Thoracic aorta (tissue), 2 donors: ENCODE data around the gene SLC5A6. TPM values are rescaled to one million over a fixed set of nuclear protein-coding genes. Genes with fewer than 3 reads are reported as not detected.

Experiments
- ATAC-seq: fragments of 150-250 bp; one replicate; pipeline ENCODE4 v1.8.0; 2017; ENCODE audit warnings: low read depth; ENCODE audit not compliant: insufficient number of reproducible peaks, low FRiP score
- DNase-seq: peaks from one replicate; pipeline ENCODE4 v3.0.0-alpha.2; 2020; ENCODE audit warnings: low spot score
- H3K27ac ChIP-seq, 2 donors: fragments of 200-600 bp; sonication (generic); 1 replicate in 1 of 2; 2 replicates in 1 of 2; pipeline ENCODE4 v1.5.1; 2016; ENCODE audit warnings: mild to moderate bottlenecking in 2 of 2, moderate library complexity in 2 of 2
- H3K27me3 ChIP-seq: fragments of 200-600 bp; sonication (generic); replicated peaks from 2 replicates; pipeline ENCODE4 v1.6.0; 2016; ENCODE audit warnings: mild to moderate bottlenecking; ENCODE audit not compliant: insufficient read depth
- H3K36me3 ChIP-seq: fragments of 200-600 bp; sonication (generic); one replicate; pipeline ENCODE4 v1.5.1; 2016
- H3K4me1 ChIP-seq, 2 donors: fragments of 200-600 bp; sonication (generic); 1 replicate in 1 of 2; 2 replicates in 1 of 2; pipeline versions ENCODE4 v1.5.1 to v1.6.0; 2016; ENCODE audit warnings: low read depth in 2 of 2, mild to moderate bottlenecking in 1 of 2; ENCODE audit not compliant: control insufficient read depth in 1 of 2
- H3K4me3 ChIP-seq: fragments of 200-600 bp; sonication (generic); 2 replicates; pipeline ENCODE4 v1.5.1; 2016; ENCODE audit warnings: mild to moderate bottlenecking
- H3K9me3 ChIP-seq: fragments of 200-600 bp; sonication (generic); 2 replicates; pipeline ENCODE4 v1.5.1; 2016
- total RNA-seq, 2 donors: library from RNA; depleted of rRNA; stranded (reverse); fragments of >200 nt; gene quantifications; one replicate each; pipeline versions ENCODE4 v1.1.0 to v1.2.3, GENCODE V29; 2016
- TF ChIP-seq, protein P1 (sequence below): fragments of 200-600 bp; sonication (generic); IDR thresholded peaks from one replicate; pipeline ENCODE4 v1.5.1; 2019; ENCODE audit warnings: antibody characterized with exemption

SLC5A6 gene
- total RNA-seq, 2 donors from 2014 or later = 26.0 to 51.2 TPM

DNA sequence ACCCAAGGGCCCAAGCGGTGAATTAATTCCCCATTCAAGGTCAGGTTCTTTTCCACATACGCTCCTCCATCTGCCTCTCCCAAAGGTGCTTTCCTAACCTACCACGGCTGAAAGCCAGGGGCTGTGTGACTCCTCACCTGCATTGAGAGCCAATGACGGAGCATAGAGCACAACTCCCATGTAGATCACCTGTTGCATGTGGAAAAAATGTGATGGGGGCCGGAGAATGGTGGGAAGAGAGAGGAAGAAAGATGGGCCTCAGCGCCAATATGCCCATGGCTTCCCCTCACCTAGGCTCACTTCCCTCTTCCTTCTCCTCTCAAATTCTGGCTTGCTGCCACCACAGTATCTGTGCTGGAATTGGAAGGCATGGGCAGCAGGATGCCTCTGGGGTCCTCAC, 5.7 kb downstream of the SLC5A6 start:
- DNase-seq = no peak
- ATAC-seq = no peak
- H3K27me3 ChIP-seq = no peaks in the 10 kb centered on the region
- H3K36me3 ChIP-seq = peaks cover 41% of the 10 kb centered on the region
- no peak overlapping the region for H3K27ac ChIP-seq
- TF ChIP-seq, protein P1, sequence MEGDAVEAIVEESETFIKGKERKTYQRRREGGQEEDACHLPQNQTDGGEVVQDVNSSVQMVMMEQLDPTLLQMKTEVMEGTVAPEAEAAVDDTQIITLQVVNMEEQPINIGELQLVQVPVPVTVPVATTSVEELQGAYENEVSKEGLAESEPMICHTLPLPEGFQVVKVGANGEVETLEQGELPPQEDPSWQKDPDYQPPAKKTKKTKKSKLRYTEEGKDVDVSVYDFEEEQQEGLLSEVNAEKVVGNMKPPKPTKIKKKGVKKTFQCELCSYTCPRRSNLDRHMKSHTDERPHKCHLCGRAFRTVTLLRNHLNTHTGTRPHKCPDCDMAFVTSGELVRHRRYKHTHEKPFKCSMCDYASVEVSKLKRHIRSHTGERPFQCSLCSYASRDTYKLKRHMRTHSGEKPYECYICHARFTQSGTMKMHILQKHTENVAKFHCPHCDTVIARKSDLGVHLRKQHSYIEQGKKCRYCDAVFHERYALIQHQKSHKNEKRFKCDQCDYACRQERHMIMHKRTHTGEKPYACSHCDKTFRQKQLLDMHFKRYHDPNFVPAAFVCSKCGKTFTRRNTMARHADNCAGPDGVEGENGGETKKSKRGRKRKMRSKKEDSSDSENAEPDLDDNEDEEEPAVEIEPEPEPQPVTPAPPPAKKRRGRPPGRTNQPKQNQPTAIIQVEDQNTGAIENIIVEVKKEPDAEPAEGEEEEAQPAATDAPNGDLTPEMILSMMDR = no peak
- peaks cover 4 to 6% of the 10 kb centered on the region in 2 donors for H3K4me1 ChIP-seq
- no peaks in the 10 kb centered on the region for H3K9me3 ChIP-seq
- H3K4me3 ChIP-seq = no peak overlapping the region

DNA sequence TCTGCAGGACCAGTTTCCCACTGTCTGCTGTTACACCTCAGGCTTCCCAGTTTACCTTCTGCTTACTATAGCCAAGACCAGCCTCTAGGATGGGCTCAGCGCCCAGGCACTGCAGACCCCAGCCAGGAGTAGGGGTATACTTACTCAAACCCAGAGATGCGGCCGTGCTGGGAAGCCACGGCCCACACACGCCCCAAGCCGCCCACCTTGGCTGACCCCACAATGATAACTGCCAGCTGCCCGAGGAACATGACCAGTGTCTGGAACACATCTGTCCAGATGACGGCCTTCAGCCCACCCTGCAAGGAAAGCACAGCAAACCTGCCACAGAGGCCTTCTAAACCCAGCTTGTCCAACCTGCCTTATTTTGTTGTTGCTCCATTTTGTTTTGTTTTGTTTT, 6.9 kb downstream of the SLC5A6 start:
- no peak for DNase-seq
- Histone ChIP-seq H3K4me1 (no peaks in the 10 kb centered on the region), H3K9me3 (no peaks in the 10 kb centered on the region), H3K36me3 (peaks cover 41% of the 10 kb centered on the region), H3K4me3 (no peak overlapping the region), H3K27me3 (no peaks in the 10 kb centered on the region), H3K27ac (no peak overlapping the region)
- TF ChIP-seq, protein P1 = no peak
- ATAC-seq = no peak

DNA sequence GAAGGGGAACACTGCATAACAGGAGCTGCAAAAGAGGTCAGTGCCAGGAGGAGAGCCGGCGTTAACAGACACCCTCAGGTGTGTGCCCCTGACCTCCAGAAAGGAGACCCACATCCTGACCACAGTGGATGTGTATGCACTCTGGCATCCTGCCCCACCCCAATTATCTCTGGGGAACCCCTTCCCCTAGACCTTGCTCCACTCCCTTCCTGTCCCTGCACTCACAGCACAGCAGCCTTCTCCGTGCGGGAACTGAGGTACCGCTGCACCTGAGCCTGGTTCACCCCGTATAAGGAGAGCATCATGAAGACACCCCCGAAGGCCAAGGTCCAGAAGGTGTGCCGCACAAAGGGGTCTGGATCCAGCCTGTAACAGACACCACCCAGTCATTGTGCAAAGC, 7.5 kb downstream of the SLC5A6 start:
- no peaks in the 10 kb centered on the region for H3K9me3 ChIP-seq
- TF ChIP-seq, protein P1 = no peak
- DNase-seq (no peak), ATAC-seq (no peak)
- H3K4me3 ChIP-seq = no peak overlapping the region
- no peak overlapping the region for H3K27ac ChIP-seq
- no peaks in the 10 kb centered on the region for H3K27me3 ChIP-seq
- H3K36me3 ChIP-seq = peaks cover 41% of the 10 kb centered on the region
- H3K4me1 ChIP-seq = no peaks in the 10 kb centered on the region

DNA sequence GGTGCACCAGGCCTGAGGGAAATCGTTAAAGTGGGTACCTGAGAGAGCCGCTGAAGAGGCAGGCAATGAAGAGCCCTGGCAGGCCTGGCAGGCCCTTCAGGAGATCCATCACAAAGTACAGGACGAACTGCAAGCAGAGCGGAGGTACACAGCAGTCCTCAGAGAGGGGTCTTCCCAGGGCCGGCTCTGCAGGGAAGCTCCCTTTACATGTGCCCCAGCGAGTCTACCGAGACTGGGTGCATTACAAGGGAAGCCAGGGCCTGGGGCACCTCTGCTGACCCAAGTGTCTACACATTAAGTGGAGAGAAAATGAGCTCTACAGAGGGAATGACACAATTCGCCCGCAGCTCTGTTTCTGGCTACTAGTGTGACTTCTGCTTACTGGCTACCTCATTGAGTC, 8.3 kb downstream of the SLC5A6 start:
- no peaks in the 10 kb centered on the region for H3K9me3 ChIP-seq
- H3K27me3 ChIP-seq = no peaks in the 10 kb centered on the region
- no peaks in the 10 kb centered on the region for H3K4me1 ChIP-seq
- H3K27ac ChIP-seq = no peak overlapping the region
- DNase-seq (no peak), ATAC-seq (no peak)
- TF ChIP-seq, protein P1 = no peak
- H3K4me3 ChIP-seq = no peak overlapping the region
- peaks cover 41% of the 10 kb centered on the region for H3K36me3 ChIP-seq

DNA sequence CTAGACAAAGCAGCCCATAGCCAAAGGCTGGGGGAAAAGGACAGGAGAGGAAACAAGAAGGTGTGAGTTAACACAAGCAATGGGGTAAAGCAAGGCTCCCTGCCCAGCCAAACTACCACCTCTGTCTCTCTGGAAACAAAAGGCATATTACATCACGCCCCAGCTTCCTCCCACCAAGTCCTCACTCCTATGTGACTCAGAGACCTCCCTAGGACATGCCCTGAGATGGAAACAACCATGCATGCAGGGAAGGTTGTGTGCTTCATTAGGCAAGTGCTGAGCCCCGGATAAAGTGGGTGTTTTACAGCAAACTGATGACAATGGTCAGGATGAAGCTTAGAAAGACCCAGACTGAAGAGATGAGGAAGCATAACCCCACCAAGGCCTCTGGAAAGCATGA, 9.2 kb downstream of the SLC5A6 start:
- Histone ChIP-seq H3K36me3 (peaks cover 41% of the 10 kb centered on the region), H3K4me3 (no peak overlapping the region), H3K9me3 (no peaks in the 10 kb centered on the region), H3K4me1 (no peaks in the 10 kb centered on the region), H3K27me3 (no peaks in the 10 kb centered on the region), H3K27ac (no peak overlapping the region)
- TF ChIP-seq, protein P1 = no peak
- DNase-seq (no peak), ATAC-seq (no peak)
